Stimulated activated CD4-positive, alpha-beta T cell treated with anti-CD3 and anti-CD28 coated beads, Interleukin-2, amount 100 ng/mL, for 48 hours (primary cell): ENCODE results near the gene DYTN.

Experiments used
- DNase-seq, 2 donors: peaks; one replicate each; pipeline ENCODE4 v3.0.0-alpha.2; 2020

DYTN gene

GRCh38 chr2:206610451-206610850 is 107.7 kb downstream of the DYTN start:
- no peak for DNase-seq

GRCh38 chr2:206603243-206603642 is 115.0 kb downstream of the DYTN start:
- DNase-seq, result no peak
